HG03097 (cell line): ENCODE results near the gene BDH1.
"Not testable (repeated sequence)": the region's sequence is repeated elsewhere in the genome, so short reads cannot be mapped to it uniquely, and the experiment has no call there.

ENCODE experiments used
- ATAC-seq: cut with Tn5 transposase; IDR thresholded peaks from one replicate; pipeline ENCODE4 v1.9.1; 2021; ENCODE audit not compliant: unreplicated experiment, low FRiP score

Gene BDH1

GRCh38 chr3:197580253-197580691 is 24.5 kb upstream of the BDH1 start:
- no peak for ATAC-seq

GRCh38 chr3:197578376-197578775 is 22.6 kb upstream of the BDH1 start:
- ATAC-seq: no peak

- ATAC-seq: no peak
Observed at GRCh38 chr3:197577366-197578074, 21.8 kb upstream of the BDH1 start.

GRCh38 chr3:197576838-197577237 is 21.1 kb upstream of the BDH1 start:
- no peak for ATAC-seq

GRCh38 chr3:197575362-197575761 is 19.6 kb upstream of the BDH1 start:
- no peak for ATAC-seq

- not testable (repeated sequence) for ATAC-seq
Observed at GRCh38 chr3:197574396-197574991, 18.7 kb upstream of the BDH1 start.

- no peak for ATAC-seq
Observed at GRCh38 chr3:197573048-197573767, 17.4 kb upstream of the BDH1 start.

- ATAC-seq: not testable (repeated sequence)
Observed at GRCh38 chr3:197571880-197572172, 16.1 kb upstream of the BDH1 start.

- not testable (repeated sequence) for ATAC-seq
Observed at GRCh38 chr3:197571074-197571879, 15.5 kb upstream of the BDH1 start.

GRCh38 chr3:197569433-197569832 is 13.7 kb upstream of the BDH1 start:
- ATAC-seq: not testable (repeated sequence)

- no peak for ATAC-seq
Observed at GRCh38 chr3:197567904-197568681, 12.3 kb upstream of the BDH1 start.

GRCh38 chr3:197566155-197566554 is 10.4 kb upstream of the BDH1 start:
- ATAC-seq: not testable (repeated sequence)

GRCh38 chr3:197564097-197564843 is 8.5 kb upstream of the BDH1 start:
- ATAC-seq: no peak

GRCh38 chr3:197562398-197563251 is 6.9 kb upstream of the BDH1 start:
- no peak for ATAC-seq

GRCh38 chr3:197561926-197562325 is 6.2 kb upstream of the BDH1 start:
- ATAC-seq: no peak

- ATAC-seq: no peak
Observed at GRCh38 chr3:197559651-197560050, 3.9 kb upstream of the BDH1 start.

- peak; percentile 95 for ATAC-seq
Observed at GRCh38 chr3:197554562-197555280, 1.0 kb downstream of the BDH1 start.

- ATAC-seq: no peak
Observed at GRCh38 chr3:197554196-197554561, 1.6 kb downstream of the BDH1 start.
